GM15510 (cell line): ENCODE measurements around the gene SPO11.
A peak's percentile ranks its signal among the peaks of the same experiment; 100 is the strongest.

Experiments
- POLR2A ChIP-seq: IDR thresholded peaks from 3 replicates; pipeline ENCODE4 v1.6.1; 2011; ENCODE audit warnings: borderline replicate concordance; ENCODE audit not compliant: insufficient read length; ENCODE audit errors: extremely low read depth

SPO11 gene

DNA sequence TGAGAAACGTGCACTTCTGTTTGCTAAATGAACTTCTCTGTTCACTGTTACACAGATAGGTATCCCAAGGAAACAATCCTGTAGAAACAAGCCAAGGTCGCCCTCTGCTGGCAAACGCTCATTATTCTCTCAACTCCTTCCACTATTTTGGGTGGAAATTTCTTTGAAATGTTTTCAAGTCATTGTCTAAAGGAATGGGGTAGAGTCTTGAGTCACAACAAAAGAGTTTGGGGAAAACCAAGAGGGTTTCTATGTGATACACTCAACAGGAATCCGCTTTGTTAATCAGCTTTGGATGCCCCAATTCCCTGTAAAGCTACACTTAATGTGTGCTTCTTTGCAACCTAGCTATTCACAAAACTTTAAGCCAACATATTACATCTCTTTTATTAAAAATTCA, 16.9 kb downstream of the SPO11 start:
- no peak for TF ChIP-seq POLR2A

DNA sequence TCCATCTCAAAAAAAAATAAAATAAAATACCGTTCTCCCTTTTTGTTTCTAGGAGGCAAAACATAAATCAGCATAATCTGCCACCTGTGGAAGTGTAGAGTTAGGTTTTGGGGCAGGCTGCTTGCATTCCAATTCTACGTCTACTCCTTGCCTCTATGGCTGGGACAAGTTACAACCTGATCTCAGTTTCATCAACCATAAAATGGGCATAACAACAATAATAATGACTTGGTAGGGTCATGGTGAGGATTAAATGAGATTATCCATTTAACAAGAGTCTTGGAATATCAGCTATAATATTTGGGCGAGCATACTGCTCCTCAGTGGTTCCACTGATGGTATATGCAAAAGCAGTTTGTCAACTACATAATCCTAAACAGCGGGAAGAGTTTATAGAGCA, 17.8 kb downstream of the SPO11 start:
- no peak for TF ChIP-seq POLR2A

DNA sequence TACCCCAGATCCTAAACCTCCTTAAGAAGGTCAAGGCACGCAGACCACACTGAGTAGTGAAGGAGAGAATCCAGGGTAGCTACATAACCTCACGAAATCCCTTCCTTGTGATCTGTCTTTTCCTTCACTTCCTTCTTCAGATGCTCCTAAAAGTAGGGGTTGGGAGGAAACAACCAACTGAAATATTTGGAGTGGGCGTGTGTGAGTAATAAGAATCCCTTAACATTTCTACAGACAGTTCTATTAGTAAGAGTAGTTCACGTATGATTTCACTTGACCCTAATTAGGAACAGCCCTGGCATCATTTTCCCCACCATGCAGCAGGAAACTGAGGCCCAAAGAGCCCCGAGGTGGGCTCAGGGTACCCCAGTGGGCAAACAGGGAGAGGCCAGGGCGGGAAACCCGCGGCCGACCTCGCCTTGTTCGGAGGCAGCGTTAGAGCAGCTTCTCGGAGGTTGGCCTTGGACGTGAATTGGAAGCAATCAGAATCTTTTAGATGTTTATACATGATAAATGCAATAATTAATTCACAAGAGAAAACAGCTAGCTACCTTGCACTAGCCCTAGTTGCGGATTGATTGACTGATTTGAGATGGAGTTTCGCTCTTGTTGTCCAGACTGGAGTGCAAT, 20.6 kb downstream of the SPO11 start:
- TF ChIP-seq POLR2A = no peak

DNA sequence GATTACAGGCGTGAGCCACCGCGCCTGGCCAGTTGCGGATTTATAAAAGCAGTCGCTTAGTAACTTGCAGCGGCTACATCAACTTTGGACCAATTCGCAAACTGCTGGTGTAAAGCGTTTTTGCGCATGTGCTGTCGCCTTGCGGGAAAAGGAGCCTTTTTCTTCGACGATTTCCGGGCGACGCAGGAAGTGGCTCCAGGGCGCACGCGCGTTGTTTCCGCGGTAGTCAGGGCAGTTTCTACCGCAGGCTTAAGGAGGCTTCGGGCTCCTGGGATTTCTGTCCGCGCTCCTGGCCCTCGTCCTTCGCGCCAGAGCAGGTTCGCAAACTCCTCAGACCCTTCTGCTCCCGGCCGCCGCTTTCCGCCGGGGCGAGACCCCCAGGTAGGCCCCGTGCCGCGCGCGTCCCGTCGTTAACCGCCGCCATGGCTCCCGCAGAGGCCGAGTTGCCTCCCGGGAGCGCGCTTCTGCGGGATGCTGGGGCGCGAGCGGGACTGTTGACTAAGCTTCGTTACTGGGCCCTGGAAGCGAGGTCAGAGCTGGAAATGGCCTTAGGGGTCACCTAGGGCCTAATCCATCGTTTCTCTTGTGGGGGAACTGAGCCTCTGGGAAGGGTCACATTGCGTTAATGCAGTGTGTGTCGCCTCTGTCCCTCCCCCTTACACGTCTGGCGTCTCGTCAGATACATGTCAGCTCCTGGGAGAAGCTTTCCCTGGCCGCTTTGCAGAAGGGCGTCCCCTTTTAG, 21.6 kb downstream of the SPO11 start, which contains the start of gene RAE1:
Gene RAE1 (plus strand): TSS at position 214 of the 742 bp plus-strand sequence. CDS start 2,784 bp downstream, outside the sequence.
- peak; percentile 78 for TF ChIP-seq POLR2A

DNA sequence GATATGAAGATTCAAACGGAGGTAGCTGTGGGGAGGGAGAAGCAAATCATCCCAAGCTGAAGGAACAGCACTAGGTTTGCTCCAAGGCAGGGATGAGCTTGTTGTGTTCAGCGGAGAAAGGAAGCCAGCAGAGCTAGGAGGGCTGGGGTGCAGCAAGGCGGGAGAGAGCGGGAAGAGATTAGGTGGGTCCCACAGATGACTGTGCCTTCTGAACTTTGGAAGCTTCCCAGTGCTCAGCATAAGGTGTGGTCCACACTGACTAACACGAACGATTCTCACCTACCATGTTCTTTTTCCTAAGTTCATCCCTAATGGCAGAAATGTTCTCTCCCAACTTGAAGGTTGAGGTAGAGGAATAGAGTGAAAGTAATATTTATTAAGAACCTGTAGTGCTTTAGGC, 22.7 kb downstream of the SPO11 start:
- TF ChIP-seq POLR2A = no peak

DNA sequence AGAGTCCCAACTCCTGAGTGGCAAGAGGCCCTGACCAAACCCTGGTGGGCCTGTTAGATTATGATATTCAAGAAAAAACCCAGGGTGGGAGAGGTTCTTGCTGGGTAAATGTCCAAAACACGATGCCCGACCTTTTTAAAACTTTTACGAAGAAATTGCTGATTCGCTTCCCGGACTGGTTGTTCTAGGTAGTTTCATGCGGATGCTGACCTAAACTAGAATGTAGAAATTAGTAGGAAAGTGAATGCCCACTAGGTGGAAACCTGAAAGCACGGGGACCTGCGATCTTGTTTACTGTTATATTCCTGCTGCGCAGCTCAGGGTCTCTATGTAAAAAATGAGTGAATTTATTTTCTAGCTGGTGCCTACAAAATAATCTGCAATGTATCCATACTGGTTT, 23.7 kb downstream of the SPO11 start:
- TF ChIP-seq POLR2A = no peak

DNA sequence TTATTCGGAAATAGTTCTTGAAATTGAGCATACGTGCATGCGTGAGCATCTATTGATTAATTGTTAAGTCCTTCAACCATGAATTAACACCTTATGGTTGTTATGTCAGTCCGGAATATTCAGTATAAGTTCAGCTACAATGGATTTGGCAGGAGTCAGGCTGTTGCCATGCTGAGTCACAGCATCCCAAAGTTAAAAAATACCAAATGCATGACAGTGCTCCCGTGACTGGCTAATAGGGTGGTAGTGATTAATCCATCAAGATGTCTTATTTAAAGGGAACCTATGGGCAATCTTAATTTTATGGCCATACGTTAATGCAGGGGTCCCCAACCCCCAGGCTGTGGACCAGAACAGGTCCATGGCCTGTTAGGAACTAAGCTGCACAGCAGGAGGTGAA, 31.9 kb downstream of the SPO11 start:
- no peak for TF ChIP-seq POLR2A

DNA sequence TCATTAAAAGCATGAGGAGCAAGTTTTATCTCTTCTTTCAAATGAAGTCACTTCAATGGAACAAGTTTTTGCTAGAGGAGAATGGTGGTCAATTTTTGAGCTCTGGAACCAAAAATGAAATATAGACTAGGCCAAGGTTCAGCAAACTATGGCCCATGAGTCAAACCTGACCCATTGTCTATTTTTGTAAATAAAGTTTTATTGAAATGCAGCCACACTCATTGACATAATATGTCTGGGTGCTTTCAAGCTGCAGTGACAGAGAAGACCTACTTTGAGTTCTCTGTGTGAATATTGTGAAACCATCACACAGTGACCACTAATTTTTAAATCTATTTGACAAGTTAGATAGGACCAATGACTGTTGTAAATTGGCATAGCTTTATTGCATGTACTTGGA, 34.8 kb downstream of the SPO11 start:
- TF ChIP-seq POLR2A = no peak

DNA sequence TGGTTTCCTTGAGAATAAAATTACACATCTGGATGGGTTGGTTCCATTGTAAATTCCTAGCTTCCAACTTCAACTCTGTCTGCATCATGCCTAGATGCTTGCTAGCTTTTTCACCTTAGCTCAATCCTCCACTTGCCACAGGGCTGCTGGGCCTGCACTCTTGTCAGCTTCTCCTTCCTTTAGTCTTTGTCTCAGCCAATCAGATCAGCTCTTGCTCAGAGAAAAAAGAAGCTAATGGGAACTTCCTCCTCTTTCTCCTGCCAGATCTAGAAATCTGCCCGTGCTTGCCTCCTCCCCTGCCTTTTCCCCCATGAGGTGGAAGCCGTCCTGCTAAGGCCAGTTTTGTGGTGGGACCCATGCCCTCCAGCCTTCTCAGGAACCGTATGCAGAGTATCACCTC, 40.0 kb downstream of the SPO11 start:
- no peak for TF ChIP-seq POLR2A

DNA sequence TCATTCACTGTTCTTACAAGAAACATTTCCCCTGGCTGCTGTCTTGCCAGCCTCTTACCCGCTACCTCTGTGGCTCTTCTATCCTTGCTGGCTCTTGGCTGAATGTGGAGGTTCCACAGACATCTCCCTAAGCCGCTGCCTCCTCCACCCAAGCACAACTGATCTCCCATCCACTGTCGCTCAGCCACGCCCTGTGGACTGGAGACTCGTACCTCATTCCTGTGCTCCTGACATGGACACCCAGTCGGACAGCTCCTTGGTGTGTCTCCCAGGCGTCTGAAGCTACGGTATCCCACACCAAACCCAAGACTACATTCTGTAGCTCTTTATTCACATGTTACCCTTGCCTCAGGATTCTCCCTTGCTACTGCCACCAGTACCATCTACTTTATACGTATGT, 40.7 kb downstream of the SPO11 start:
- no peak for TF ChIP-seq POLR2A

DNA sequence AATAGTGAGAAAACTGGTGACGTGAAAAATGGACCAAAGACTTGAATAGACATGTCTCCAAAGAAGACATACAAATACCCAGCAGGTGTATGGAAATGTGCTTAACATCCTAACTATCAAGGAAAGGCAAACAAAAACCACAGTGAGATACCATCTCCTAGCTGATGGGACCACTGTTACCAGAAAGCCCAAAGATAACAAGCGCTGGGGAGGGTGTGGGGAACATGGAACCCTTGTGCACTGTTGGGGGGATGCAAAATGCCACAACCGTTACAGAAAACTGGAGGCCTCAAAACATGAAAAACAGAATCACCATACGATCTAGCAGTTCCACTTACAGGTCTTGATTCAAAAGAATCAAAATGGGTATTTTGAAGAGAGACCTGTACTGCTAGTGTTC, 41.8 kb downstream of the SPO11 start:
- TF ChIP-seq POLR2A = no peak

DNA sequence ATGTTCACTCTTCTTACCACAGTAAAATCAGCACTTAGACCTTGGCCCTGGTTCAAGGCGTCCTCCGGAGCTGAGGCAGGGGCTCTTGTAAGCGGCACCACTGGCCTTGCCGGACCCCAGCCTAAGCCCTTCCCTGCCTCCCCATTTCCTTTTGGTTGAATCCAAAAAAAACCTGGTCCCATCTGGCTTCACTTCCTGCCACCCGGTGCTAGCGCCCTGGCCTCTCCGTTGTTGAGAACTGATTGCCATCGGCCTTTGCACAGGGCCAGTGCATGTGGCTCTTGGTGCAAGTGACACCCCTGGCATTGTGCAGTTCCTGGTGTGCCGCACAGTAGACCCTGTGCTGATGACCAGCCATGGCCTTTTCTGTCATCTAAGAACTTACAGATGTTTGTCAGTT, 42.6 kb downstream of the SPO11 start:
- no peak for TF ChIP-seq POLR2A

DNA sequence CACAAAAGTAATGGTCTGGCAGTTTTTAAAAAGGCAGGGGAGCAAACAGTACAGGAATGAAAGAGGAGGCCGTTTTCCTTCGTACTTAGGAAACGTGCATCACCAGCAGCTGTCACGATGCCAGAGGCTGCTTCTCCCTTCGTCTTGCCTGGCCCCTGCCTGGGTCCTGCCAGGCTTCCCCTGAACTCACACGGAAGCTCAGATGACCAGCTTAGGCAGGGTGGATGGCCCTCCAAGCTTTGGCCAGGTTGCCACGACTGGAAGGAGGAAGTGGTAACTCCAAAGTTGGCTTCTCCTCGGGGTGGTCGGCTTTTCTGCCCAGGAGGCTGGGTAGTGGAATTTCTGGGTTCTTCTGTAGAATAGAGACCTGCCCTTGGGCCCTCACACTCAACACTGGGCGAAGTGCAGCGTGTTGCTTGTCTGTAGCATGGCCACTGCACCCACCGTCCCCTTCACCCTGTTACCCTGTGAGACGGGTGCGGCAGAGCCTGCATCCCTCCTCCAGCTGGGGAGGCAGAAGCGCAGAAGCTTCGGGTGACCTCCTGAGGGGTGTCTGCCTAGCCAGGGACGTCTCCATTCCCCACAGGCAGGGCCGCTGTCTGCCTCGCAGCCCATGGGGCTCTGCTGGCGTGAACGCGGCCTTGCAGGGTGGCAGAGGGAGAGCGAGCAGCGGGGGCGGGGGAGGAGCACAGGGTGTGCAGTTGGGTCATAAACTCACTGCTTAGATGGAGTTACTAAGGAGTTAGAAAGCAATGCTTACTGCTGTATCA, 43.2 kb downstream of the SPO11 start:
- TF ChIP-seq POLR2A = no peak

DNA sequence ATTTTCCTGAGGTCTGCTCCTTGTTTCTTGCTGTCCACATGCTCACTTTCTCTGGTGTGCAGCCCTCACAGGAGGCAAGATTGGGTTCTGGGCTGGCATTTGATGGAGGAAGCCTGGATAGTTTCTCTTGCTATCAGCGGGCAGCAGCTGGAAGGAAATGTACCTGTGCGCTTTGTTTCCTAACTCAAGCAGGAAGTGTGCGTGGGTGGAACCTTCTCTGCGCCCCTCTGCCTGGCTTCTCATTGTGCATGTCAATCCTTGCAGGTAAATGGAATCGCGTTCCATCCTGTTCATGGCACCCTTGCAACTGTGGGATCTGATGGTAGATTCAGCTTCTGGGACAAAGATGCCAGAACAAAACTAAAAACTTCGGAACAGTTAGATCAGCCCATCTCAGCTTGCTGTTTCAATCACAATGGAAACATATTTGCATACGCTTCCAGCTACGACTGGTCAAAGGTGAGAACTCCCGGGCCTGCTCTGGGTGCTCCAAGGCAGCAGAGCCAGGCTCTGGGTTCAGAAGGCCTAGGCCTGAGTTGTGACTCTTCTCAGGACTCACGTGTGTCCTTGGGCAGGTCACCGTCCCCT, 44.8 kb downstream of the SPO11 start:
- TF ChIP-seq POLR2A = no peak
